K562 (cell line): ENCODE results near the gene HOOK1.

Experiments used
- ARHGAP35 ChIP-seq: fragments of 450-650 bp; IDR thresholded peaks from 2 replicates; pipeline ENCODE4 v1.6.1; 2018; ENCODE audit not compliant: partially characterized antibody
- ATF1 ChIP-seq, 2 experiments: fragments of 450-650 bp in 1 of 2; IDR thresholded peaks; 2 replicates each; pipeline ENCODE4 v1.6.1; 2016; ENCODE audit warnings: missing compliant biosample characterization in 1 of 2, missing genetic modification characterization in 1 of 2
- HBP1 ChIP-seq: fragments of 450-650 bp; formaldehyde crosslinking; IDR thresholded peaks from 2 replicates; pipeline ENCODE4 v1.4.0; 2022; ENCODE audit warnings: missing genetic modification characterization
- JUND ChIP-seq, 2 experiments: IDR thresholded peaks; 2 replicates in 1 of 2; 3 replicates in 1 of 2; pipeline ENCODE4 v1.6.1; 2011; ENCODE audit warnings: borderline replicate concordance in 2 of 2, low read depth in 2 of 2, low read length in 2 of 2, improper control_type of control experiment in 1 of 2, missing biosample characterization in 1 of 2, missing genetic modification characterization in 1 of 2, missing genetic modification reagents in 1 of 2
- STAT6 ChIP-seq: sonication (generic); formaldehyde crosslinking; IDR thresholded peaks from 2 replicates; pipeline ENCODE4 v1.8.1; 2023; ENCODE audit warnings: mild to moderate bottlenecking, missing genetic modification reagents
- TAF1 ChIP-seq: IDR thresholded peaks from 2 replicates; pipeline ENCODE4 v1.6.1; 2011; ENCODE audit warnings: mild to moderate bottlenecking, low read length, moderate library complexity; ENCODE audit not compliant: insufficient read depth, control insufficient read depth, severe bottlenecking; ENCODE audit errors: extremely low read depth

GRCh38 chr1:59798600-59798999, 16.1 kb upstream of the HOOK1 start:
- TF ChIP-seq ATF1 (CRISPR knock-in tag; IDR thresholded peaks at IDR 0.05) (no peak), ATF1 (tag; IDR thresholded peaks at IDR 0.05) (no peak), ARHGAP35 (no peak), STAT6 (CRISPR knock-in tag) (no peak), HBP1 (no peak), TAF1 (no peak), JUND (IDR thresholded peaks at IDR 0.05; ENCODE audit: borderline replicate concordance, low read depth, low read length) (no peak), JUND (tag; IDR thresholded peaks at IDR 0.05; ENCODE audit: borderline replicate concordance, low read depth, low read length) (no peak)
